ENCODE data around the gene DNASE1.

The DNASE1 gene

DNA sequence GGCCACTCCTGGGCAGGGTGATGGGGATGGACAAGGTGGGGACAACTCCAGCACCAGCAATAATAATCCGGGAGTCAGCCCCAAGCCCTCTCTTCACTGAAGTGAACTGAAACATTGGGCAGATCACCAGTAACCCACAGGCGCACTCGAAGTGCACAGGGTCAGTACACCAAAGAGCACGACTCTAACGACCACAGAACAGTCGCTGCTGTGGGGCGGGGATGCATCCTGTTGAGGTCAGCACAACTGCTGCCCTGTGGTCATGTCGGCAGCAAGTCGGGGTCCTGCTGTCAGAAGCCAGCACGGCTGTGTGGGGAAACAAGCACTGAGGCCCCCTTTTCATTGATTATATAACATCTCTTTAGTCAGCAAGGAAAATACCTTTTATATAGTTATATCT is 14.6 kb downstream of the DNASE1 start:
- no peak for DNase-seq

GRCh38 chr16:3670711-3671110 is 16.2 kb downstream of the DNASE1 start:
- no peak for DNase-seq

- DNase-seq: no peak
These were observed 16.9 kb downstream of the DNASE1 start for GRCh38 chr16:3671424-3671823.

DNA sequence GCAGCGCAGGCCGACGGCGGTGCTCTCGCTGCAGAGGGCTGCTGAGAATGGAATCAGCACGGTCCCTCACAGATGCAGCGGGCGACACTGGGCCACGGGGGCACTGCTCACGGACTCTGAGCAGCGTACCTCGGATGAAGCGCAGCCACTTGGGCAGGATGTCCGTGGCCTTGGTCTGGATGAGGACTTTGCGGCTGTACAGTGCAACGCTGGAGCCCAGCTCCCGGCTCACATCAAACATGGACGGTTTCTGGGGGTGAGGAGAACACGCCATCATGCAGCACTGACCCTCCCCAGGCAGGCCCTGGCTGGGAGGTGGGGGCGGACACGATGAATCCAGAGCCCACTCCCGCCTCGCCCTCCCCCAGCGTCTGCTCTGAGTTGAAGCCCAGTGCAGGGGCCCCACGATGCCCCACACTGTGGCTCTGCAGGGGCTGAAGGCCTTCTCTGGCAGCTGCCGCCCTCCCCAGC is 18.1 kb downstream of the DNASE1 start:
- DNase-seq: no peak

DNA sequence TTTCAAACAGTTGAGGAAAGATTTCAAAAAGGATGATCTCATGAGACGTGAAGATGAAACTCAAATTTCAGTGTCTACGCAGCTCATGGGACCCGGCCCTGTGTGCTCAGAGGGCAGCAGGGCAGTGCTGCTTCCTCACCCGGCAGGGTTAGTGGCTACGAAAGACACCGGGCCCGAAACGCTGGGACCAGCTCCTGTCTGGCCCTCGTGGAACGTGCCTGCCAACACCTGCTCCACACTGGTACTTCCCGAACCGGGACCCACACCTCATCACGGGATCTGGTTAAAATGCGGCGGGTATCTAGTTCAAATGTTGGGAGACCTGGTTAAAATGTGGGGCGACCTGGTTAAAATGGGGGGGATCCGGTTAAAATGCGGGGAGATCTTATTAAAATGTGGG is 18.7 kb downstream of the DNASE1 start:
- no peak for DNase-seq

- no peak for DNase-seq
These were observed 19.3 kb downstream of the DNASE1 start for GRCh38 chr16:3673676-3674377.

- DNase-seq: no peak
These were observed 20.2 kb downstream of the DNASE1 start for GRCh38 chr16:3674513-3675295.

DNA sequence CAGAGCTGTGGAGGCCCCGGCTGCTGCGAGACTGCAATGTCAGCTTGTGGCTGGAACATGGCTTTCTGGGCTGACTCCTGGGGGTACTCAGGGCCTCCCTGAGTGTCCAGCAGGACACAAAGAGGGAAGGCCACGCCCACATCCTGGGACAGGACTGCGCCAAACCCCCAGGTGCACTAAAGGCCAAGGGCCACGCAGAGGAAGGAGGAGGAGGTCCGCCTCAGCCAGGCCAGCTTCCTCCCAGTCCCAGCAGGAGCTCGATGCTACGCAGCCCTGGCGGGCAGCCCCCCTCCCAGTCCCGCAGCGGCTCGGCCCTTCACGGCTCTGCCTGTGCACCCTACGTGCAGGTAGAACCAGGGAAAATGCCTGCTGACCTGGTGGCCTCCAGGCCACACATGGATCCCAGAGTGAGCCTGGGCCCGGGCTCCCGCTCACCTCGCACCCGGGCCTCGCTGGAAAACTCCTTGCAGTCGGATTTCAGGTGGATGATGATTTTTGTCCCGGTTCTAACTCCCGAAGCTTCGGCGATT is 21.2 kb downstream of the DNASE1 start:
- DNase-seq: no peak

- DNase-seq: no peak
These were observed 23.5 kb downstream of the DNASE1 start for GRCh38 chr16:3677994-3678393.

DNA sequence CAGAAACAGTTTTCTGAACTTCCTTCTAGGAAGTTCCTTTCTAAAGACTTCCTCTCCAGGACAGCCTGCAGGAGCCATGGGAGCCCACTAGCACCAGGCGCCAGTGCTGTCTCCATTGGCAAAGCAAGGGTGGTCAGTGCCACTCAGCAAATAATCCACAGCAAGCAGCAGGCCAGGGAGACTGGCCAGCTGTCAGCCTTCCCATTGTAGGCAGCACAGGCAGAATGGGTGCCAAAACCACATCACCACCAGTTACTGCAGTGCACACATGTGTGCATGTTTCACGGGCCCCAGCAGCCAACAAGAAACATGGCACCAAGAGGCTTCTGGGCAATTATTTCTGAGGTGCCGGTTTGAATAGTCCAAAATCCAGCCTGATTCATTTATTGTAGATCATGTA is 26.7 kb downstream of the DNASE1 start:
- no peak for DNase-seq

DNA sequence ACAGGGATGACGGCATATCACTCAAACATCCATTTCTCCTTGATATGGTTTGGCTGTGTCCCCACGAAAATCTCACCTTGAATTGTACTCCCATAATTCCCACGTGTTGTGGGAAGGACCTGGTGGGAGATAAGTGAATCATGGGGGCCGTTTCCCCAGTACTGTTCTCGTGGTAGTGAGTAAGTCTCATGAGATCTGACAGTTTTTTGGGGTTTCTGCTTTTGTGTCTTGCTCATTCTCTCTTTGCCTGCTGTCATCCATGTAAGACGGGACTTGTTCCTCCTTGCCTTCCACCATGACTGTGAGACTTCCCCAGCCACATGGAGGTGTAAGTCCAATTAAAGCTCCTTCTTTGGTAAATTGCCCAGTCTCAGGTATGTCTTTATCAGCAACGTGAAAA is 32.5 kb downstream of the DNASE1 start:
- no peak for DNase-seq

DNA sequence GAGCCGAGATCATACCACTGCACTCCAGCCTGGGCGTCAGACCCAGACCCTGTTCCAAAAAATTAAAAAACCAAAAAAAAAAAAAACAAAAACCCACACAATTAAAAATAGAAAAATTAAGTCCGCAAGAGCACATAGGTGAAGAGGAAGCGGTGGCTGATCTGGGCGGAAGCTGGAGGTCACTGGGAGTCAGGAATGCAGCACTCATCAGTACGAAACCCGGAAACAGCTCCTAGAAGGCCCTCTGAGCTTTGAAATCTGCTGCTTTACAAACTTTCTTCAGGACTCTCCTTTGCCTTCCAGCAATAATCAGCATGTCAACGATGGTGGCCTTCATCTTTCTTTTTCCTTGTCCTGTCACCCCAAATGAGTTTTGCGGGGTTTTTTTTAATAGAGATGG is 33.3 kb downstream of the DNASE1 start:
- no peak for DNase-seq

DNA sequence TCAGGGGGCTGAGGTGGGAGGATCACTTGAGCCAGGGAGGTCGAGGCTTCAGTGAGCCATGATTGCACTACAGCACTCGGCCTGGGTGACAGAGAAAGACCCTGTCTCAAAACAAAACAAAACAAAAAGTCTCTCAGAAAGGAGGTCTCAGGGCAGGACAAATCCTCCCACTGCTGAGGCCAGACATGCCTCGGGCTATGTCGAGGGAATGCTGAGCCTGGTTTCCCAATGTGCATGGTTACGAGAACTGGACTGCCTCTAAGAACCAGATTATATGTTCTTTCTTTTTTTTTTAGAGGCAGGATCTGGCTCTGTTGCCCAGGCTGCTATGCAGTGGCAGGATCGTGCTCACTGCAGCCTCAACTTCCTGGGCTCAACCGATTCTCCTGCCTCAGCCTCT is 35.2 kb downstream of the DNASE1 start:
- DNase-seq: no peak

DNA sequence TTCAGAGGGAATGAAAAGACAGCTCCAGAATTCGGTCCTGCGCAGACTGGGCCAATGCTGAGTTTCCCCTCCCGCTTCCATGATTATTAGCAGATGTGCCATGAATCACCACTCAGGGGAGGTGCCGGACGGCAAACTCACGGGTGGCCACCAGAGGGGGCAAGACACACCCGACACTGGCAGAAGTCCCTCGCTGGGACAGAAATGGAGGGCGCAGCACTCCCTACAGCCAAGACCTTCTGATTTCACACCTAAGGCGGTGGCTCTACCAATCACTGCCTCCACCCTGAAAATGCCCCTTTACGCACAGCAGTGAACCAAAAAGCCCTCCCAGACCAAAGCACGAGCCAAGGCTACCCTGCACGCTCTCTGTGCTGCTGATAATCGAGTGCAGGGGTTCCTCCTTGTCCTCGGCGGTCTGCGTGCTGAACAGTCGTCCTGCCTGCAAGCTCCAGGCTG is 36.0 kb downstream of the DNASE1 start:
- DNase-seq: peak; percentile 9

DNA sequence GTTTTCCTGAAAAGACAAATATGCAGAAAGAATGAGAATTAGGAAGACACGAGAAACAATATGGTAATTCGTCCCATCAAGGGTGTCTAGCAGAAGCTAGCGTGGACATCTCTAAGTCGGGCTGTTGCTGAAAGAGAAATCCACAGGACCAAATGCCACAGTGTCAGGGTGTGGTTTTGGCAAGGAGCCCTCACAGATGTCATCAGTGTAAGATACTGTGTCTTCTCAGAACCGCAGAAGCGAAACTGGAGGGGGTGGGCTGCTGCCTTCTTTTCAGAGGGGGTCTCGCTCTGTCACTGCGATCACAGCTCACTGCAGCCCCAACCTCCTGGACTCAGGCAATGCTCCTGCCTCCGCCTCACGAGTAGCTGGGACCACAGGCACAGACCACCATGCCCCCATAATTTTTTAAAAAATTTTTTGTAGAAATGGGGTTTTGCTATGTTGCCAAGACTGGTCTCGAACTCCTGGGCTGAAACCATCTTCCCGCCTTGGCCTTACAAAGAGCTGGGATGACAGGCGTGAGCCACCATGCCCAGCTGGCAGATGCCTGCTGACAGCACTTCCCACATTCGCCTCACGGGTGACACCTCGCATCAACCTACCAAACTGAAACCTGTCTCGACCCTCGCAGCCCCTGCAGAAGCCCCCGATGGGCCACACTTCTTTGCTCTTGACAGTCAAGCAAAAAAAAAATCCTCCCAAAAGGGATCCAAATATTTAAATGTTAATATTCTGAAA is 36.7 kb downstream of the DNASE1 start:
- no peak for DNase-seq

- no peak for DNase-seq
These were observed 37.3 kb downstream of the DNASE1 start for GRCh38 chr16:3691761-3692160.

GRCh38 chr16:3694051-3694450 is 39.6 kb downstream of the DNASE1 start:
- no peak for DNase-seq

DNA sequence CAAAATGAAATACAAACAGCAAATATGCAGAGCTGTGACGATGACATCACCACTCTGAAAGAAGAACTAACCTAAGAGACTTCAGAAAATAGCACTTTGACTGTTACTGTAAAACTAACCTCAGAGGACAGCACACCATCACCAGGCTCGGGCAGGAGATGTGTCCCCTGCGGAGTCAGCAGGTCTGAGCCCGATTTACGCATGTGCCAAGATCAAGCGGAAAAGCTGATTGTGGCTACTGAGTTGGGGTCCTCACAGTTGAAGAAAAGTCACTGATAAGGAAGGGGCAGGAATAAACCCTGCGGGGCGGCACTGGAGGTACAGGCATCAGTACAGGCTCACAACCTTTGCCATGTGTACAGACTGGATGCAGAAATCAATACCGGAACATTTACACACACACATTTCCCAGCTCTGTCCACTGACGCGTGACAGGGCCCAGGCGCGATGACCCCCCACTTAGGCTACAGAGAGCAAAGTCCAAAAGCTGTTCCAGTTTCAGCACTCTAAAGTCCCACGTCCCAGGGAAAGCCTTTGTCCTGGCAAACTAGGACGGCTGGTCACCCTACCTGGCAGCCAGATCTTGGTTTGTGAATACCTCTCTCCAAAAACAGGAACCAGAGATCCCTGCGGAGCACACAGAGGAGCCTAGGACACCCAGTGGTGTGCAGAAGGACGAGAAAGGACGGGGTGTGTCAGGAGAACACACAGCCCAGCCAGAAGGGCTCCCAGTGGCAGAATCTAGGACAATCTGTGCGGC is 41.3 kb downstream of the DNASE1 start:
- DNase-seq: no peak

DNA sequence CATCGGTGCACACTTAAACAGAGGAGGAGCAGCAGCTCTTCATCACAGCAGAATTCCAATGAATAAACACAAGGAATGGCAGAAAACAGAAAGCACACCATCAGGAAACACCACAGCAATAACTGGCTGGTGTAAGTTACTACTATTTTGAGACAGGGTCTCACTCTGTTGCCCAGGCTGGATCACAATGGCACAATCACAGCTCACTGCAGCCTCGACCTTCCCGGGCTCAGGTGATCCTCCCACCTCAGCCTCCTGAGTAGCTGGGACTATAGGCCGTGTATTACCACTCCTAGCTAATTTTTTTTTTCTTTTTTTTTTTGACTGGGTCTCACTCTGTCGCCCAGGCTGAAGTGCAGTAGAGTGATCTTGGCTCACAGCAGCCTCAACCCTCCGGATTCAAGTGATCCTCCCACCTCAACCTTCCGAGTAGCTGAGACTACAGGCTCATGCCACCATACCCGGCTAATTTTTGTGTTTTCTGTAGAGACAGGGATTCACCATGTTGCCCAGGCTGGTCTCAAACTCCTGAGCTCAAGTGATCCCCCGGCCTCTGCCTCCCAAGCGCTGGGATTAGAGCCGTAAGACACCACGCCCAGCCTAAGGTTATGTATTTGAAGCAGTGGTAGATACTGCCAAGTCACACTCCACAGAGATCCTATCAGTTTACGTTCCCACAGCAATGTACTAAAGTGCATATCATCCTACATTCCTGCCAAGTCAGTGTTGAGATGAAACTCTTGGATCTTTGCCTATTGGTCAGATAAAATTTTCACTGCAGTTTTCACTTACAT is 42.1 kb downstream of the DNASE1 start:
- no peak for DNase-seq

GRCh38 chr16:3698941-3699340 is 44.5 kb downstream of the DNASE1 start:
- DNase-seq: no peak

- no peak for DNase-seq
These were observed 47.0 kb downstream of the DNASE1 start for GRCh38 chr16:3701531-3701930.

DNA sequence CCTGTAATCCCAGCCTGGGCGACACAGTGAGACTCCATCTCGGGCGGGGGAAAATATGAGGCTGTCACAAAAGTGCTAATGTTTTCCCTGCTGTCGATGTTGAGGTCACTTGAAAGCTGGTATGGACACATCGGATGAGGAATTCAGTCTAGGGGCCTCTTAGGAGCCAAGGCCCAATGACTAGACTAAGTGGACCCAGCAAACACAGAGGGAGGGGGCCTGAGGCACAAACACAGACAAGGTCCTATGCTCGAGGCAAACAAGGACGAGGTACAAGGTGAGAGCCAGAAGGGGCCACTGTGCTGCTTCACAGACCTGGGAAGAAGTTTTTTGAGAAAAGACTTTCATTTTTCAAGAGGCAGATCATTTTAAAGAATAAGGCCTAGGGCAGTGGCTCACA is 47.6 kb downstream of the DNASE1 start:
- no peak for DNase-seq

All from NCI-H510A (cell line).